ENCODE results near the gene TNFAIP3. TPM values are rescaled to one million over a fixed set of nuclear protein-coding genes. Genes with fewer than 3 reads are reported as not detected.

Gene TNFAIP3
- total and polyA plus RNA-seq, 2 of the 4 experiments (the other 2 are of a cell fraction), result 5.0 to 14.2 TPM

DNA sequence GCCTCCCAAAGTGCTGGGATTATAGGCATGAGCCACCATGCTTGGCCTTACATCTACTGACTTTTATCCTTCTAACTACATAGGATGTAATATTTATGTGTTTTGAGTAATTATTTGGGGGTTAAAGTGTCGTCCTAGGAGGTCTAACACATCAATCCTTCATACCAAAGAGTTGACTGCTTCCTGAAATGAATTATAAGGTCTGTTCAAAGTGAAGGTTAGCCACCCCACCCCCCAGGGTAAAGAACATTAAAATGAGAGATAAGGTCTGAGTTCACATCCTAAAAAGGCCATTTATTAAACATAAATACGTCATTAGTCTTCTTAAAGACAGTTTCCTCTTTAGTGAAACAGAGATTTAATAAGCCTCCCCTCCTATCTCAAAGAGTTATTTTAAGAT lies 33.8 kb downstream of the TNFAIP3 start:
- H3K23ac ChIP-seq (ENCODE audit: low read depth, low read length), result no peak overlapping the region
- no peak overlapping the region for H3K18ac ChIP-seq (ENCODE audit: low read depth, low read length)
- no peak overlapping the region for H3K4ac ChIP-seq (ENCODE audit: low read depth, low read length)
- H2AK5ac ChIP-seq (ENCODE audit: low read depth, low read length), result no peak overlapping the region
- ATAC-seq (ENCODE audit: low read depth) (no peak), DNase-seq (no peak)
- no peak overlapping the region for H3K4me3 ChIP-seq (ENCODE audit: insufficient read depth, low read depth, low read length)
- H4K91ac ChIP-seq (ENCODE audit: insufficient read depth, low read depth, low read length), result no peak overlapping the region
- no peak overlapping the region for H3K4me2 ChIP-seq (ENCODE audit: low read depth, low read length)
- no peaks in the 10 kb centered on the region for H4K20me1 ChIP-seq (ENCODE audit: insufficient read depth, low read length)
- CTCF ChIA-PET, result no interaction called here
- no peaks in the 10 kb centered on the region for H3K9me1 ChIP-seq (ENCODE audit: insufficient read depth, low read length)
- H3K4me1 ChIP-seq (ENCODE audit: control insufficient read depth, insufficient read depth, low read length), result no peaks in the 10 kb centered on the region; the same call in 1 of the 2 replicates
- WGBS, 2 experiments (ENCODE audit: extremely low coverage in 2 of 2, insufficient read length in 1 of 2), result no CpG with 5 or more reads among the region's 2 CpGs
- H2AFZ ChIP-seq (replicated peaks; ENCODE audit: low read length, poor library complexity), result no peak overlapping the region
- H2BK5ac ChIP-seq (ENCODE audit: low read depth, low read length, poor library complexity, severe bottlenecking), result no peak overlapping the region
- POLR2A ChIA-PET (ENCODE audit: unreplicated experiment), result no interaction called here
- H2BK120ac ChIP-seq (ENCODE audit: low read depth, low read length), result no peak overlapping the region
- no peak overlapping the region for H3K9ac ChIP-seq (ENCODE audit: low read depth, low read length)
- in situ Hi-C loops (cut with MboI; ENCODE audit: low sequenced_read_pairs) (no loop called here), dilution Hi-C loops (cut with HindIII; ENCODE audit: low sequenced_read_pairs, unreplicated experiment) (no loop called here), intact Hi-C loops (cut with micrococcal nuclease) (no loop called here)
- no peaks in the 10 kb centered on the region for H3K79me1 ChIP-seq (ENCODE audit: low read depth in 1 of 2, low read length in 2 of 2)
- no peak overlapping the region for H3K56ac ChIP-seq (ENCODE audit: extremely low read depth, insufficient read depth, low read length)
- no peaks in the 10 kb centered on the region for H3K36me3 ChIP-seq (ENCODE audit: control insufficient read depth, insufficient read depth, low read length)
- no peak overlapping the region for H4K5ac ChIP-seq (ENCODE audit: low read depth, low read length)
- H3K14ac ChIP-seq (replicated peaks; ENCODE audit: low read depth, low read length), result no peak overlapping the region
- H3K9me3 ChIP-seq (ENCODE audit: control insufficient read depth, insufficient read depth, low read length), result no peaks in the 10 kb centered on the region
- no peak overlapping the region for H3K27ac ChIP-seq (ENCODE audit: insufficient read depth, low read length)
- no peak overlapping the region for H2AK9ac ChIP-seq (replicated peaks; ENCODE audit: low read depth, low read length, poor library complexity)
- BruUV-seq (replicated peaks), result no TSS peak
- H2BK20ac ChIP-seq (ENCODE audit: low read depth, low read length), result no peak overlapping the region
- no peak overlapping the region for H4K8ac ChIP-seq (ENCODE audit: low read depth in 2 of 2, low read length in 2 of 2)
- TF ChIP-seq NFE2L2 (IDR thresholded peaks at IDR 0.05; ENCODE audit: low read depth, low read length) (no peak), FOS (IDR thresholded peaks at IDR 0.05; ENCODE audit: low read depth, low read length) (no peak), CHD1 (IDR thresholded peaks at IDR 0.05; ENCODE audit: low read depth, low read length) (no peak), SMC3 (IDR thresholded peaks at IDR 0.05; ENCODE audit: low read depth, low read length) (no peak), CEBPB (IDR thresholded peaks at IDR 0.05; ENCODE audit: low read depth, low read length) (no peak), MAFK (IDR thresholded peaks at IDR 0.05; ENCODE audit: low read depth, low read length) (no peak), MAZ (IDR thresholded peaks at IDR 0.05; ENCODE audit: borderline replicate concordance, low read depth, low read length) (no peak), POLR2A (IDR thresholded peaks at IDR 0.05; ENCODE audit: low read depth, low read length) (no peak), BHLHE40 (IDR thresholded peaks at IDR 0.05; ENCODE audit: low read depth, low read length) (no peak), RFX5 (IDR thresholded peaks at IDR 0.05; ENCODE audit: low read depth, low read length) (no peak), RCOR1 (IDR thresholded peaks at IDR 0.05; ENCODE audit: insufficient replicate concordance, low read length) (no peak), RAD21 (IDR thresholded peaks at IDR 0.05; ENCODE audit: low read length) (no peak), MXI1 (IDR thresholded peaks at IDR 0.05; ENCODE audit: borderline replicate concordance, low read depth, low read length) (no peak)
- TF ChIP-seq, protein P1, sequence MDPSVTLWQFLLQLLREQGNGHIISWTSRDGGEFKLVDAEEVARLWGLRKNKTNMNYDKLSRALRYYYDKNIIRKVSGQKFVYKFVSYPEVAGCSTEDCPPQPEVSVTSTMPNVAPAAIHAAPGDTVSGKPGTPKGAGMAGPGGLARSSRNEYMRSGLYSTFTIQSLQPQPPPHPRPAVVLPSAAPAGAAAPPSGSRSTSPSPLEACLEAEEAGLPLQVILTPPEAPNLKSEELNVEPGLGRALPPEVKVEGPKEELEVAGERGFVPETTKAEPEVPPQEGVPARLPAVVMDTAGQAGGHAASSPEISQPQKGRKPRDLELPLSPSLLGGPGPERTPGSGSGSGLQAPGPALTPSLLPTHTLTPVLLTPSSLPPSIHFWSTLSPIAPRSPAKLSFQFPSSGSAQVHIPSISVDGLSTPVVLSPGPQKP (IDR thresholded peaks at IDR 0.05; ENCODE audit: borderline replicate concordance, low read depth, low read length), result no peak
- TF ChIP-seq, protein P2, sequence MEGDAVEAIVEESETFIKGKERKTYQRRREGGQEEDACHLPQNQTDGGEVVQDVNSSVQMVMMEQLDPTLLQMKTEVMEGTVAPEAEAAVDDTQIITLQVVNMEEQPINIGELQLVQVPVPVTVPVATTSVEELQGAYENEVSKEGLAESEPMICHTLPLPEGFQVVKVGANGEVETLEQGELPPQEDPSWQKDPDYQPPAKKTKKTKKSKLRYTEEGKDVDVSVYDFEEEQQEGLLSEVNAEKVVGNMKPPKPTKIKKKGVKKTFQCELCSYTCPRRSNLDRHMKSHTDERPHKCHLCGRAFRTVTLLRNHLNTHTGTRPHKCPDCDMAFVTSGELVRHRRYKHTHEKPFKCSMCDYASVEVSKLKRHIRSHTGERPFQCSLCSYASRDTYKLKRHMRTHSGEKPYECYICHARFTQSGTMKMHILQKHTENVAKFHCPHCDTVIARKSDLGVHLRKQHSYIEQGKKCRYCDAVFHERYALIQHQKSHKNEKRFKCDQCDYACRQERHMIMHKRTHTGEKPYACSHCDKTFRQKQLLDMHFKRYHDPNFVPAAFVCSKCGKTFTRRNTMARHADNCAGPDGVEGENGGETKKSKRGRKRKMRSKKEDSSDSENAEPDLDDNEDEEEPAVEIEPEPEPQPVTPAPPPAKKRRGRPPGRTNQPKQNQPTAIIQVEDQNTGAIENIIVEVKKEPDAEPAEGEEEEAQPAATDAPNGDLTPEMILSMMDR (conservative IDR thresholded peaks at IDR 0.05; ENCODE audit: low read depth, low read length), result no peak
- TF ChIP-seq, protein P3, sequence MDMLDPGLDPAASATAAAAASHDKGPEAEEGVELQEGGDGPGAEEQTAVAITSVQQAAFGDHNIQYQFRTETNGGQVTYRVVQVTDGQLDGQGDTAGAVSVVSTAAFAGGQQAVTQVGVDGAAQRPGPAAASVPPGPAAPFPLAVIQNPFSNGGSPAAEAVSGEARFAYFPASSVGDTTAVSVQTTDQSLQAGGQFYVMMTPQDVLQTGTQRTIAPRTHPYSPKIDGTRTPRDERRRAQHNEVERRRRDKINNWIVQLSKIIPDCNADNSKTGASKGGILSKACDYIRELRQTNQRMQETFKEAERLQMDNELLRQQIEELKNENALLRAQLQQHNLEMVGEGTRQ (IDR thresholded peaks at IDR 0.05; ENCODE audit: low read depth, low read length), result no peak
- H2BK15ac ChIP-seq (ENCODE audit: low read depth, low read length), result no peak overlapping the region
- no peaks in the 10 kb centered on the region for H3K27me3 ChIP-seq (ENCODE audit: control insufficient read depth, insufficient read depth, low read length)
